Posterior vena cava (tissue), 2 donors: ENCODE results near the gene MTO1. TPM values are rescaled to one million over a fixed set of nuclear protein-coding genes. Genes with fewer than 3 reads are reported as not detected.
A peak's percentile ranks its signal among the peaks of the same experiment; 100 is the strongest.
"Not testable (repeated sequence)": the region's sequence is repeated elsewhere in the genome, so short reads cannot be mapped to it uniquely, and the experiment has no call there.

Source experiments
- DNase-seq: peaks from one replicate; pipeline ENCODE4 v3.0.0-alpha.2; 2020; ENCODE audit warnings: low spot score
- intact Hi-C, 2 donors: fragments of 100-400 bp; cut with DNase I; formaldehyde crosslinking; loops; one replicate each; pipeline versions ENCODE4 v1.14.1 to v1.14.2; 2022 to 2023
- total RNA-seq, 2 donors: library from RNA; stranded (reverse); fragmentation: NEBNext Ultra II Directional; extraction: Animal tissue kit (Norgen Biotek cat#: 25700); gene quantifications; one replicate each; pipeline ENCODE4 v1.2.1, GENCODE V29; 2021
- donor health status: DM: yes; HTN: yes; CAD: no.
- donor health status: DM: yes; HTN: yes; CAD: no.

The MTO1 gene
- total RNA-seq, 2 donors from 2014 or later, result 18.3 to 20.6 TPM

DNA sequence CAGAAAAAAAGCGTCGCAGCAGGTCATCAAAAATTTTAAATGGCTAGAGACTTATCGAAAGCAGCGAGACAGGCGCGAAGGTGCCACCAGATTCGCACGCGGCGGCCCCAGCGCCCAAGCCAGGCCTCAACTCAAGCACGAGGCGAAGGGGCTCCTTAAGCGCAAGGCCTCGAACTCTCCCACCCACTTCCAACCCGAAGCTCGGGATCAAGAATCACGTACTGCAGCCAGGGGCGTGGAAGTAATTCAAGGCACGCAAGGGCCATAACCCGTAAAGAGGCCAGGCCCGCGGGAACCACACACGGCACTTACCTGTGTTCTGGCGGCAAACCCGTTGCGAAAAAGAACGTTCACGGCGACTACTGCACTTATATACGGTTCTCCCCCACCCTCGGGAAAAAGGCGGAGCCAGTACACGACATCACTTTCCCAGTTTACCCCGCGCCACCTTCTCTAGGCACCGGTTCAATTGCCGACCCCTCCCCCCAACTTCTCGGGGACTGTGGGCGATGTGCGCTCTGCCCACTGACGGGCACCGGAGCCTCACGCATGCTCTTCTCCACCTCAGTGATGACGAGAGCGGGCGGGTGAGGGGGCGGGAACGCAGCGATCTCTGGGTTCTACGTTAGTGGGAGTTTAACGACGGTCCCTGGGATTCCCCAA, 59.3 kb downstream of the MTO1 start, which contains the start of gene EEF1A1:
Gene EEF1A1 (minus strand): TSS at position 345 of the 663 bp plus-strand sequence. CDS start 1,006 bp downstream, outside the sequence.
- intact Hi-C loops, result loop anchor here (2.0 to 5.0 kb wide), 2 partner anchors 56 to 60 kb away; no protein-coding TSS in a partner anchor
- DNase-seq, result peak; percentile 100

DNA sequence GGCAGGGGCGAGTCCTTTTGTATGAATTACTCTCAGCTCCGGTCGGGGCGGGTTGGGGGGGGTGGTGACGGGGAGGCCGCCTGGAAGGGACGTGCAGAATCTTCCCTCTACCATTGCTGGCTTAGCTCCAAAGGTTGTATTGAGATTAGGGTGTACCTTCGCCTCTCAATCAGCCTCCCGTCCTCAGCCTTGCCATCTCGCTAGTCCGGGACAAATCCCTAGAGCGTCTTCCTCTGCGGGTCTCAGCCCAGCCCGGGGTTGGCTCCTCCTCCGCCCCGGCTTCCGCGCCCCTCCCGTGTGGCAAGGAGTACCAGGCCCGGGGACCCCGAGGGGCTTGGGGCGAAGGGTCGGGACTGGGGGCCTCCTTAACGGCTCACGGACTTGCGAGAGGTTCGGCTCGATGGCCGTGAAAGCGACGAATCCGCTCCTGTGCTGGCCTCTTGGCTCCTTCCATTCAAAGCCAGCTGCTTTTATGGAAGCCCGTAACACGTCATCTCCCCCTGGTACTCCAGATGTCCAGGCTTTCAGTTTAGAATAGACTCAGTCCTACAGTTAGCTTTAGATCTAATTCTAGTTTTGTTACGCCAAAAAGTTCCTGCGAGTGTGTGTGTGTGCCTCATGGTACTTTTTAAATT, 59.9 kb downstream of the MTO1 start:
- intact Hi-C loops, result loop anchor here (2.0 to 5.0 kb wide), 2 partner anchors 56 to 59 kb away; no protein-coding TSS in a partner anchor
- peak; percentile 92 for DNase-seq

DNA sequence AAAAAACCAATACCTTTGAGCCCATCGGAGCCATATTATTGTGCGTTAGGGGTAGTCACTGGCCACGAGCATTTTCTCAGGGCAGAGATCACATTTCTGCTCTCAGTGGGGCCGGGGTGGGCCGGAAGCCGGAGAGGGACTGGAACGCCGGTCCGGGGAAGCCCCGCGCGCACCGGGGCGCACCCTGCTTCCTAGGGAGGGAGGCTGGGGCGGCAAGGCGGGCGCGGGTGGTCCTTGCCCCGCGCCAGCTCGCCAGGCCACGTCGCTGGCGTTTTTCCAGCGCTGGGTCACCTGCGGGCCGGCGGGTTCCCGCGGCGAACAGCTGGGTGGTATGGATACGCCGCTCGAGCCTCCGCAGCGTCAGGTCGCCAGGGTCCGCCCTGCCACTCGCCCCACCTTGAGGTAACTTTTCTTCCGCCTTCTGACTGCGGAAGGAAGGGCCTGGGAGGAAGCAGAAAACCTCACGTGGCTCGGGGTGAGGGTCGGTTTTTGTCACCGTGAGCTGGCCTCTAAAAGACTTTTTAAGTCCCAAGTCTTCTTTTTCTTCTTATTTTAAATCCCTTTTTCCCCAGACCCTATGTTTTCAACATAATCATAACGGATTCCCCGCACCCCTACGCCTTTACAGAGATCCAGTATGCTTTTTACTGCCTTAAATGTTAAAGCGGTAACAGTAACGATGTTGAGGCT, 62.0 kb downstream of the MTO1 start:
- peak; percentile 85 for DNase-seq
- intact Hi-C loops, result loop anchor here in 1 of 2 donors (5.0 kb wide), 1 partner anchor 54 kb away; no protein-coding TSS in a partner anchor

GRCh38 chr6:73525546-73526330, 64.2 kb downstream of the MTO1 start:
- intact Hi-C loops, result loop anchor here in 1 of 2 donors (5.0 kb wide), 1 partner anchor 42 kb away; no protein-coding TSS in a partner anchor

DNA sequence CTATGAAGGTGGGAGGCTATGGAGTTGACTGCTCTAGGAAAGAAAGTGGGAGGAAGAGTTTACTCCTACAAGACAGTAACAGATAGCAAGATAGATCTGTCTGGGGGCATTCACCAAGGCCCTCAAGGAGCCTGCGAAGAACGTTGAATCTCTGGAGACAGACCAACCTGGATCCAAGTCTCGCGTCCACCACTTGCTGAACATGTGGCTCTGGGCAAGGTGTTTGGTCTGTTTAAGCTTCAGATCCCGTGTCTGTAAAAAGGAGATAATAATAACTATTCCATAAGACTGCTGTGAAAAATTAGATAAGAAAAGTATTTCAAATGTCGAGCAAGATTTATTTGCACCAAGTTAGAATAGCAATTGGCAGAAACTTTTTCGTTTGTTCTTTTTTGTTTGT, 67.4 kb downstream of the MTO1 start:
- intact Hi-C loops, result loop anchor here in 1 of 2 donors (5.0 kb wide), 1 partner anchor 38 kb away; no protein-coding TSS in a partner anchor

More at GRCh38 chr6:73525546-73526330, 64.2 kb downstream of the MTO1 start:
- no peak for DNase-seq

GRCh38 chr6:73532293-73532692, 70.8 kb downstream of the MTO1 start:
- intact Hi-C loops, result no loop called here
- DNase-seq, result no peak

More for the DNA sequence above, 67.4 kb downstream of the MTO1 start:
- DNase-seq, result no peak

- no peak for DNase-seq
- intact Hi-C loops, result no loop called here
Measured at GRCh38 chr6:73534628-73535027, 73.1 kb downstream of the MTO1 start.

GRCh38 chr6:73537677-73538076, 76.1 kb downstream of the MTO1 start:
- no peak for DNase-seq
- intact Hi-C loops, result no loop called here

- intact Hi-C loops, result no loop called here
- DNase-seq, result no peak
Measured at GRCh38 chr6:73538116-73538779, 76.7 kb downstream of the MTO1 start.

DNA sequence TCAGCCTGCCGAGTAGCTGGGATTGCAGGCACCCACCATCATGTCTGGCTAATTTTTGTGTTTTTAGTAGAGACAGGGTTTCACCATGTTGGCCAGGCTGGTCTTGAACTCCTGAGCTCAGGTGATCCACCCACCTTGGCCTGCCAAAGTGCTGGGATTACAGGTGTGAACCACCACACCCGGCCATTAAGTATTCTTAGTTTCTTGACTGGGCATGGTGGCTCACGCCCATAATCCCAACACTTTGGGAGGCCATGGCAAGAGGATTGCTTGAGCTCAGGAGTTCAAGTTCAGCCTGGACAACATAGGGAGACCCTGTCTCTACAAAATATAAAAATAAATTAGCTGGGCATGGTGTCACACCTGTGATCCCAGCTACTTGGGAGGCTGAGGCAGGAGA, 80.9 kb downstream of the MTO1 start:
- DNase-seq, intact Hi-C loops: not testable (repeated sequence)

- no peak for DNase-seq
- intact Hi-C loops, result no loop called here
Measured at GRCh38 chr6:73542891-73543290, 81.4 kb downstream of the MTO1 start.

DNA sequence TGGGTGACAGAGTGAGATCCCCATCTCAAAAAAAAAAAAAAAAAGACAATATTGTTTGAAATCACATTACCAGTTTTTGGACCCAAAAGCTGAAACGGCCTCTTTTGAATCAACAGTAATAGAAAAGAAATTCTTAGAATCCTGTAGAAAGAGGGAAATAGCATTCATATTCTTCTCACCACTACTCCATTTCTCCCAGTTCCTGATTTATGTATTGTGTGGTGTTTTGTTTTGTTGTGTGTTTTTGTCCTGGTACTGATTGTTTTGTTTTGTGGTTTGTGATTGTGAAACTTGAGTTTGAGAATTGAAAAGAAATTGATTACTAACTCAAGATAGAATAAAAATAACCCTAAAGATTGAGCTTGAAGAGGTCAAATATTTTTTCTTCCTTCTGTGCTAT, 85.5 kb downstream of the MTO1 start:
- intact Hi-C loops, result no loop called here
- no peak for DNase-seq

- no peak for DNase-seq
Measured at GRCh38 chr6:73548458-73549446, 87.2 kb downstream of the MTO1 start.

GRCh38 chr6:73551115-73551514, 89.6 kb downstream of the MTO1 start:
- intact Hi-C loops, DNase-seq: not testable (repeated sequence)

More at GRCh38 chr6:73548458-73549446, 87.2 kb downstream of the MTO1 start:
- intact Hi-C loops, result loop anchor here in 1 of 2 donors (2.0 kb wide), 1 partner anchor 72 kb away; no protein-coding TSS in a partner anchor

DNA sequence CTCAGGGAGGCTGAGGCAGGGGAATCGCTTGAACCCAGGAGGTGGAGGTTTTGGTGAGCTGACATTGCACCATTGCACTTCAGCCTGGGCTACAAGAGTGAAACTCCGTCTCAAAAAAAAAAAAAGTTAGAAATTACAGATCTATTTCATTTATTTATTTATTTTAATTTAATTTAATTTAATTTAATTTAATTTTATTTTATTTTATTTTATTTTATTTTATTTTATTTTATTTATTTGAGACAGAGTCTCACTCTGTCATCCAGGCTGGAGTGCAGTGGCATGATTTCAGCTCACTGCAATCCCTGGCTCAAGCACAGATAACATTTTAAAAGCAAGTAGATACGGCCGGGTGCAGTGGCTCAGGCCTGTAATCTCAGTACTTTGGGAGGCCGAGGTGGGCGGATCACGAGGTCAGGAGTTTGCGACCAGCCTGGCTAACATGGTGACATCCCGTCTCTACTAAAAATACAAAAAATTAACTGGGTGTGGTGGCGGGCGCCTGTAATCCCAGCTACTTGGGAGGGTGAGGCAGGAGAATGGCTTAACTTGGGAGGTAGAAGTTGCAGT, 93.9 kb downstream of the MTO1 start:
- DNase-seq, result not testable (repeated sequence)

DNA sequence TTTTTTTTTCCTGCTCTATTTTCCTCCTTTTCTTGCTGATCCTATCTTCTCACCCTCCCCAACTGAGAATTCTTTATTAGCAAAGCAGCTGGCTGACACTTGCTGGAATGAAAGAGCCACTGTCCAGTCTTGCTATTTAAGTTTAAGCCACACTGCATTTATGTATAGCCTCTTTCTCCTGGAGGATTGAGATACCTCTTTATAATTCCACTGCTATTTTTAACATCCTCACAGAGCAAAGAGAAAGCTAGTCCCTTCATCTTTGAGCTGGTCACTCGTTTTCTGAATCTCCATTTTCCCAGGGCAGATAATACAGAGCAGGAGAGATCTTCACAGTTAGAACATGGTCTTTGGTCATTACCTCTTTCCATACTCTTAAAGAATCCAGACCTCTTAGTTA, 95.3 kb downstream of the MTO1 start:
- no peak for DNase-seq

More for the DNA sequence above, 93.9 kb downstream of the MTO1 start:
- intact Hi-C loops, result not testable (repeated sequence)

More for the DNA sequence above, 95.3 kb downstream of the MTO1 start:
- intact Hi-C loops, result no loop called here
